T-helper 9 cell (primary cell): ENCODE data around the gene IL4I1.

ENCODE experiments used
- DNase-seq: peaks from one replicate; pipeline ENCODE4 v3.0.0-alpha.2; 2020

IL4I1 gene

DNA sequence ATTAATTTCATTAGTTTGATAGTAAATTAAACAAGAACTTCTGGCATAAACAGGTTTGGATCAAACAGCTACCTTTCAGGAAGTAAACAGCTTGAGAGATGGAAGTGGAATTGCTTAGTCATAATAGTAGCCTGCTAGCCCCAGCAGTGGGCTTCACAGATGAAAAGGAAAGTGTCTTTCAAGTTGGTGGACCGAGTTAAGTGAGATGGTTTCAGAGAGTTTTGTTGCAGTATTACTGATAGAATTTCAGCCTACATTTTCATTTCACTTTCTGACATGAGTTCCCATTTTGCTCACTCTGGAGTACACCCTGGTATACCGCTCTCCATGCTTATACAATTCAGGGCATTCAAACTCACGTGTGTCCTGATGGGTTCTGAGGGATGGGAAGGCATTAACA is 47.7 kb downstream of the IL4I1 start:
- no peak for DNase-seq

DNA sequence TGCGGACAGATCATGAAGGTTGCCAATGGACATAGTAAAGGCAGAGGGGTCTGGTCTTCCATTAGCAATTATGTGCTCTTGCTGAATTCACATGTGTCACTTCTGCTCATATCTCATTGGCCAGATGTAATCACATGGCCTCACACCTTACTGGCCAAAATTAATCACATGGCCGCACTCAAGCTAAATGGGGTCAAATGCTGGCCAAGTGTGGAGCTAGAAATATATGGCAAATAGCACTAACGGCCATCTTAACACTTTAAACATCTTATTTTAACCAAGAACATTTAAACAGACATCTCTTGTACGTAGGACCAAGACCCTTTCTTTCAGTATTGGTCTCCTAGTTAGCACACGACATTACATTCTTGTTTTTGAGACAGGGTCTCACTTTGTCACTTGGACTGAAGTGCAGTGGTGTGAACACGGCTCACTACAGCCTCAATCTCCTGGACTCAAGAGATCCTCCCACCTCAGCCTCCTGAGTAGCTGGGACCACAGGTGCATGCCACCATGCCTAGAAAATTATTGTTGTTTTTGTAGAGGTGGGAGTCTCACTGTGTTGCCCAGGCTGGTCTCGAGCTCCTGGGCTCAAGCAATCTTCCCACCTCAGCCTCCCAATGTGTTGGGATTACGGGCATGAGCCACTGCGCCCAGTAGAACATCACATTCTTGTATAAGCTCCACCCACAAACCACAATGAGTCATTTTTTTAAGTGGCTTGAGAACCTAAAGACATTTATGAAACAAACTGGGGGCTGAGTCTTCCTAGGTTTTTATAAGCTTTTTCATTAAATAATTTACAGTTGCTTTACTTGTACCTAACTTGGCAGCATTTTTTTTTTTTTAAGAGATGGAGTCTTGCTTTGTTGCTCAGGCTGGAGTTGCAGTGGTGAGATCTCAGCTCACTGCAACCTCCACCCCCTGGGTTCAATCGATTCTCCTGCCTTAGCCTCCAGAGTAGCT is 48.7 kb downstream of the IL4I1 start:
- no peak for DNase-seq

DNA sequence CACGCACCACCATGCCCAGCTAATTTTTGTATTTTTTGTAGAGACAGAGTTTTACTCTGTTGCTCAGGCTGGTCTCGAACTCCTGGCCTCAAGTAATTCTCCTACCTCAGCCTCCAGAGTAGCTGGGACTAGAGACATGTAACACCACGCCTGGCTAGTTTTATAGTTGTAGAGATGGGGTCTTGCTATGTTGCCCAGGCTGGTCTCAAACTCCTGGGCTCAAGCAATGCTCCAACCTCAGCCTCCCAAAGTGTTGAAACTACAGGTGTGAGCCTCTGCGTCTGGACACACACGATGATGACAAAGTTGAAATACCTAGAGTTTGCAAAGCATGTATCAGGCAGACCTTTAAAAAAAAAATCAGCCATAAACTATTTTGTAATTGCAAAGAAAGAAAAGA is 50.3 kb downstream of the IL4I1 start:
- DNase-seq, result no peak

DNA sequence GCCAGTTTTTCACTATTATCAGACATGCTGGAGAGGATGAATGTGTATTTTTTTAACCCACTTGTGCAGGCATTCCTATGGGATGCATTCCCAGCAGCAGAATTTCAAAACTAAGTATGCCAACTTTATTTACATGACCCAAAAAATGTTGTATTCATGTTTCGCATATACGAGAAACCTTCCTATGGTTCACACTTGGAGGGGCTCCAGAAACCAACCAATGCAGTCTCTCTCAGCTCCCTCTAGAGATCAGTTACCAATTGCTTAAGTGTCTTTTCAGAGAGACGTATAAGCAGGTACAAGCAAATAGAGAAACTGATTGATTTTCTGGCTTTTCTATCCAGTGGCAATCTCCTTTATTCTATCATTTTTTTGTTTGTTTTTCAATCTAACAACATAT is 51.3 kb downstream of the IL4I1 start:
- no peak for DNase-seq

DNA sequence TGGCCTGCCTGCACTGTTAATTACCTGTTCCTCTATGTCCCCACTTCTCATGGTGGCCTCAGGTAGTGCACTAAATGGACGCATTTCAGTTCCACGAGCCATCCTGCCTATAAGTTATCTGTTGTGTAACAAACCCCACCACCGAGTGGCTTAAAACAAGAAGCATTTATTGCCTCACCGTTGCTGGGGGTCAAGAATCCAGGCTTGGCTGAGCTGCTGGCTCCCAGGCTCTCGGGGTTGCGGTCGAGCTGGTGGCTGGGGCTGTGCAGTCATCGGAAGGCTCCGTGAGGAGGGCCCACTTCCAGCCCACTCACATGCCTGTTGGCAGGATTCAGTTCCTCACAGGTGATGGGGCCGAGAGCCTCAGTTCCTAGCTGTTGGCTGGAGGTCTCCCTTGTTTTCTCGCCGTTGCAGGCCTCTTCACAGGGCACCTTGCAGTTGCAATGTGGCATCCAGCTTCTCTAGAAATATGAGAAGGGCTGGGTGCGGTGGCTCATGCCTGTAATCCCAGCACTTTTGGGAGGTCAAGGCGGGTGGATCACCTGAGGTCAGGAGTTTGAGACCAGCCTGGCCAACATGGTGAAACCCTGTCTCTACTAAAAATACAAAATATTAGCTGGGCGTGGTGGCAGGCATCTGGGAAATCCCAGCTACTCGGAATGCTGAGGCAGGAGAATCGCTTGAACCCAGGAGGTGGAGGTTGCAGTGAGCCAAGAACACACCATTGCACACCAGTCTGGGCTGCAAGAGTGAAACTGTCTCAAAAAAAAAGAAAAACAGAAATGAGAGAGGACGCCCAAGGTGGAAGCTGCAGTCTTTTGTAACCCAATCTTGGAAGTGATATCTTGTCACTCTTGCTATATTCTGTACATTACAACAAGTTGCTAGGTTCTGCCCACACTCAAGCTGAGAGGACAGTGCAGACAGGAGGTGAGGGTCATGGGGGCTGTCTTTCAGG is 52.3 kb downstream of the IL4I1 start:
- DNase-seq, result no peak

DNA sequence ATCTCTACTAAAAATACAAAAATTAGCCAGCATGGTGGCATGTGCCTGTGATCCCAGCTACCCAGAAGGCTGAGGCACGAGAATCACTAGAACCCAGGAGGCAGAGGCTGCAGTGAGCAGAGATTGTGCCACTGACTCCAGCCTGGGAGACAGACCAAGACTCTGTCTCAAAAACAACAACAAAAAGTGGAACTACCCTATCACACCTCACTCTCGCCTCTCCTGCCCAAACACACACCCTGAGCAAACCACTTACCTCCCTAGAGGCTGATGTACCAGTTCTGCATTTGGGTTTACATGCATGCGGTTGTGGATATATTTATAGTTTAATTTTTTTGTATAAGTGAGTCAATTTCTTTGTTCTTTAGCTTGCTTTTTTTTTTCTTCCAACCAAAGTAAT is 53.4 kb downstream of the IL4I1 start:
- no peak for DNase-seq

DNA sequence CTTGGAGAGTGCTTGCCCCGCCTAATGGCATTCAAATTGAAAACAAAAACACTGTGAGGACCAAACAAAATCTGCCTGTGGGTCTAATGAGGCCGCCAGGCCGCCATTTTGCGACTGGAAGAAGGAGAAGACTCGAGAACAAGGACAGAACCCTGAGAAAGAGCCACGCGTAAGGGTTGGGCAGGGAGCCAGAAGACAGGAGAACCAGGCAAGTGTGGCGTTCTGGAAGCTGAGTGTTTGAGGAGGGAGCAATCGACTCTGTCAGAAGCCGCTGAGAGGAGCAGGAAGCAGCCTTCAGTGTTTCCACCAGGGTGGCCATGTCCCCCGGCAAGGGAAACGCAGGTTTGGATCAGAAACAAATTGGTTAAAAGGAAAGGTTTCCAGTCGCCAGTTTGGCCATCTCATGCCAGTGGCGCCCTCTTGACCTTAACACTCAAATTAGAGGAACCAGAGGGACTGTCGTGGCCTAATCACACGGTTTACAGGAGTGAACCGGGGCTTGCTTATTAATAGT is 55.9 kb downstream of the IL4I1 start:
- no peak for DNase-seq

DNA sequence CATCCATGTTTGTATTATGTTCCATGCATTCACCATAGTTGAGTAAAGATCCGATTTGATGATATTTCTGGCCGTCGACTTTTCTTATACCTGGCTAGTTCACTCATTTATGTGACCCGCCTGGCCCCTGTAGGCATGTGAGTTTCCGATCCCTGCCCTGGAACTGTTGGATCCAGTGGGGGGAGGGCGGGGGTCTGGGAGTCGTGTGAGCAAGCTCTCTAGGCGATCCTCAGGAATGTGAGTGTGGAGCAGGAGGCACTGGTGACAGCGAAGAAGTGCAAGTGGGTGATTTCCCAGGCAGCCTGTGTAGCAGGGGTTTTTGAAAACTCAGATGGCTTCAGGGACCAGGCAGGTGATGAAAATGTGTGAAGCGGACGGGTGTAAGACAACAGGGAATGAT is 56.4 kb downstream of the IL4I1 start:
- no peak for DNase-seq

DNA sequence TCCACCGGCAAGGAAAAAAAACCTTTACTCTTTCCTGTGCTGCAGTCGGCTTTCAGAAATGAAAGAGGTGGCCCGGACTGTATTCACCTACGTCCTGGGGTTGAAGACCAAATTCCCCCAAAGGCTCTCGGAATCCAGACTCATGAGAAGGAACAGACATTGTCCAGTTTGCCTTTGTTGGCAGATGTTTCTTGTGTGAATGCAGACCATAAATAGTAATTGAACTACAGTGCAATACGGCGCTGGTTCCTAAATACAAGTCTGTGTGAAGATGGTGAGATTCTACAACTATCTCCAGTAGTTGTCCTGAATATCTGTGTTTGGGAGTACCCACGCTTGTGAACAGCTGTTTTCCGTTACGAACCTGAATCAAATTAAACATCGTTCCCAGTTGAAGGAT is 57.0 kb downstream of the IL4I1 start:
- no peak for DNase-seq
